HG03565 (cell line): ENCODE measurements around the gene OR10D3.
"Not testable (repeated sequence)": the region's sequence is repeated elsewhere in the genome, so short reads cannot be mapped to it uniquely, and the experiment has no call there.

Experiments used
- ATAC-seq: cut with Tn5 transposase; IDR thresholded peaks from one replicate; pipeline ENCODE4 v1.9.1; 2021; ENCODE audit warnings: mild to moderate bottlenecking, moderate library complexity; ENCODE audit not compliant: unreplicated experiment

OR10D3 gene

DNA sequence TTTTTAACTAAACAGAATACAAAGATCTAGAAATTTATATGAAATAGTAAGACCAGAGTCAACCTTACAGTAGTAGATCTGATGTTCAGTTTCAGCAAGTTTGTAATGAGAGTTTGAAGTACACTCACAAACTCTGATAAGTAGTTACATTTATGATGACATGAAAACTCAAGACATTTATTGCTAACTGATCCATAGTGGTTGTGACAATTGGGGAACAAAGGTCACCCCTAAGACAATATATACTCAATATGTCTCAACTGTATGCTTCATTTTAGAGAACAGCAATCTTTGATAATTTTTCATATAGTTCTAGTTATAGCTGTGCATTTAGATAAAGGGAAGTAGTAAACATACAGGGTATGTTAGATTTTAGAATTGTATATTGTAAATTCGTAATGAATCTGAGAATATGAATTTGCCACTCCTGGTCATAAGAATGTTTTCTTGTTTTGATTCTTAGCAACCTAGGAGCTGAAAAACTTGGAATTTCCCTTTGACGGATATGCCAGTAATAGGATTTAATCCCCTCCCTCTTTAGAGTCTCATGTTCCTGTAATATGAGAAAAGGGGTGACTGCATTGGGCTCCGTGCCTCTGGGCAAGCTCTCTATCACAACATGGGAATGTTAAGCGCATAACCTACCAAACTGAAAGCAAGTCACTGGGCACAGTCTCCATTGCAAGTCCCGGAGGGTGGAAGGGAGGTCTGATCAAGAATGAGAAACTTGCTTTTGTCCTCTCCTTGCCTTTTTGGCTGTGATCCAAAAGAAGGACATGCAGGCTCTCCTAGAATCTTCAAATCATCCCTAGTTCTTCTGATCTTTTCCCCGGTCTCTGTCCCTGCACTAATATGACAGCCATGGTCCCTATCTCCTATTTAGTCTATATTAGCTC, 11.4 kb downstream of the OR10D3 start:
- no peak for ATAC-seq

DNA sequence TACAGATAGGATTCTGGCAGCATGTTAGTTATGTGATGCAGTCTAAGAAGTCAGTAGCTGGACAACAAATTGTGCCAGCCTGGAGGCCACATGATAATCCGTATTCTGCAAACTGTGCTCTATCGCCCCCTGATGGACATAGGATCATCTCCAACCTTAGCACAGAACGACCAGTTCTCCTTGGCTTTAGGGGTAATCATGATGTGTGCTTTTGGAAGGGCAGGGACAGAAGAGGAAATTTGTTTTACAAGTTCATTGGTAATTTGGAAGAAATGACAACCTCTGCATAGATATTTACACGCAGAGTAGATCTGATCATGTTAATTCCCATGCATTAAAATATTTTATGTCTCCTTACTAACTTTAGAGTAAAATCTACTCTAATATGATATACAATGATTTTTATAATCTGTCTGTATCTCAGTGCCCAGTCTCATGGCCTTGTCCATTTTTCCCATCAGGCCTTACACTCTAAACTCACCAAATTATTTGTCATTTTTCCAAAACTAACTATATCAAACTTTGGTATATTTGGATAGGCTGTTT, 12.1 kb downstream of the OR10D3 start:
- peak; percentile 67 for ATAC-seq

DNA sequence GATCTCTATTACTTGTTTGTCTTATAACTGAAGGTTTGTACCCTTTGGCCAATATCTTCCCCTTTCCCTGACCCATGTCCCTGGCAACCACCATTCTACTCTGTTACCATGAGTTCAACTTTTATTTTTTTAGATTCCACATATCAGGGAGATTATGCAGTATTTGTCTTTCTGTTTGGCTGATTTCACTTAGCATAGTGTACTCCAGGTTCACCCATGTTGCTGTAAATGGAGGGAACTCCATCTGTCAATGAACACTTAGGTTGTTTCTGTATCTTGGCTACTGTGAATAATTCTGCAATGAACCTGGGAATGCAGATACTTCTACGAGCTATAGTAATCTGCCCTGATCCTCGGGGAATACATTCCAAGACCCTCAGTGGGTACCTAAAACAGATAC, 14.9 kb downstream of the OR10D3 start:
- no peak for ATAC-seq

DNA sequence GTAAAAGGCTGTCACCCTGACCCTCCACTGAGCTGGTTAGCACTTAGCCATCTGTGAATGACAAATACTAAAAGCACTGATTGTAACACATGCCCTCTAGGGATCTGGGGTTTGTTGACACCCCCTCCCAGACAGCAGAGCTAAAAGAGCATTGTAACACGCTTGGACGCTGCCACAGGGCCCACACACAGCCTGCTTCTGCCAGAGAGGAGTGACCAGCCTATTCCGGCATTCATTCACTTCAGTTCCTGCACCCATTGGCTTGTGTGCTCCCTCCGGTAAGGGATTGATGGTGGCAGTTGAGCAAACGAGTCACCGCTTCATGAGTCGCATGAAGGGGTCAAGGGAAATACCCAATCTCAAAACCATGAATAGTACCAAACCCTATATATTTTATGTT, 15.8 kb downstream of the OR10D3 start:
- no peak for ATAC-seq

DNA sequence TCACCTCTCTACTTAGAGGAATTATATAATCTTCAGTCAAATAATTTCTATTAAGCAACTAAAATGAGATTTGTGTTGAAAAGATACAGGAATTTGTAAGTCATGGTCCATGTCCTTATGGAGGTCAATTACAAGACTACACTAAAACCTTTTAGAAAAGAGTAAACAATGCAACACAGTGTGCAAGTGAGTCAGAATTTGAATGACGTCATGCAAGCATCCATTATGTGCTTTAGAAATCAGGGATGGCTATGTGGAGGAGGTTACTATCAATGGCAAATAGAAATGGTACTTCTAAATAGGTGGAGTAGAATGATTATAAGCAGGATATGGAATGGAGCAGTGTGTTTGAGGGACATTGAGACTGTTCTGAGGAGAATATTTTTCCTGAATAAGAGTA, 16.6 kb downstream of the OR10D3 start:
- ATAC-seq: no peak

DNA sequence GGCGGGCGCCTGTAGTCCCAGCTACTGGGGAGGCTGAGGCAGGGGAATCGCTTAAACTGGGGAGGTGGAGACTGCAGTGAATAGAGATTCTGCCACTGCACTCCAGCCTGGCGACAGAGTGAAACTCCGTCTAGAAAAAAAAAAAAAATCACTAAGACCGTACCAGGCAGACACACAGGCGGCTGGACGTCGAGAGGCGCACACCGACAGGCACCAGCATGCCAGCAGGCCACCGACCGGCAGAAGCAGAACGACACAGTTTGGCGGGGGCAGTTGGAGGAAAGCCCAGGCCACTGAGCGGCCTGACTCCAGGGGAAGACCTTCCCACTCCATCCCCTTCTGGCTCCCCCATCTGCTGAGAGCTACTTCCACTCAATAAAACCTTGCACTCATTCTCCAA, 17.5 kb downstream of the OR10D3 start:
- ATAC-seq: no peak

DNA sequence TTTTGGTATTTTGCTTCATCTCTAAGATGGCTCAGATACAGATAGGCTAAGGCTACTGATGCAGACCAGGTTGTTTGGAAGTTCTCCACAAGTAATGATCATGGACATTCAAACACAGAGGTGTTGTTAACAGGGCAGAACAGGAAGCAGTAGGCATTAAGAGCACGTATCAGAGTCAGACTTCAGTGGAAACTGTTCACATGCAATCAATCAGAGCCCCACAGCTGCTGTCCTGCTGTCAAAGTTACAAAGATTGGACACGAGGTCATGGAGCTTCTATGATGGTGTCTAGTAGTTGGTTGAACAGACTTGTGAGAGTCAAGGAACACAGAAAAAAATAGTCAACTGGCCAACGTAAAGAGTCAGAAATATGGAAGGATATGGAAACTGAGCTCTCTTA, 19.8 kb downstream of the OR10D3 start:
- ATAC-seq: no peak

DNA sequence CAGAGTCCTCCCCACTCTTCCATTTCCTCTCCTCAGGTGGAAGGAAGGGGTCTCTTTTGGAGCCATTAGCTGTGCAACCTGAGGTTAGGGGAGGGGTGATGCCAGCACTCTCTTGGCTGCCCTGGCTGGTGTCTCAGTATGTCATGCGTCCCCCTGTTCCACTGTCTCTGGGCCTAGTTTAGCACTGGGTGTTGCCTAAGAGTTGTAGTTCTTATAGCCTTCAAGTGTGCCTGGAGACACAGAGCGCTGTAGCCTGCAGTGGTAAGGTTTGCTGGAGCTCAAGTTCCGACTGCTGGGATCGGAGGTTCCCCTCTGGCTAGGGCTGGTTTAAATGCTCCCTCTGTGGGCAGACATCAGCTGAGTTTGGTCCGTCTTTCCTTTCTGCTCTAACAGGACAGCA, 20.9 kb downstream of the OR10D3 start:
- ATAC-seq: no peak

DNA sequence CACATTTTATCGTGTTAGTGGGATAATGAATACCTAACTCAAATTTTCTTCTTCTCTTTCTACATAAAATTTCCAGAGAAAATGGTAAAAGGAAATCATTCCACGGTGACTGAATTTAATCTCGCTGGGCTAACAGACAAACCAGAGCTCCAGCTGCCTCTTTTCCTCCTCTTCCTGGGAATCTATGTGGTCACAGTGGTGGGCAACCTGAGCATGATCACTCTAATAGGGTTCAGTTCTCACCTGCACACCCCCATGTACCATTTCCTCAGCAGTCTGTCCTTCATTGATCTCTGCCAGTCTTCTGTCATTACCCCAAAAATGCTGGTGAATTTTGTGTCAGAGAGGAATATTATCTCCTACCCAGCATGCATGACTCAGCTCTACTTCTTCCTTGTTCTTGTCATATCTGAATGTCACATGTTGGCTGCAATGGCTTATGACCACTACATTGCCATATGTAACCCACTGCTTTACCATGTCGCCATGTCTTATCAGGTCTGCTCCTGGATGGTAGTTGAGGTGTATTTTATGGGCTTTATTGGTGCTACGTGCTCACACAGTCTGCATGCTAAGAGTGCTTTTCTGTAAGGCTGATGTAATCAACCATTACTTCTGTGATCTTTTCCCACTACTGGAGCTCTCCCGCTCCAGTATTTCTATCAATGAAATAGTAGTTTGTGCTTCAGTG, 24.1 kb downstream of the OR10D3 start:
- no peak for ATAC-seq

DNA sequence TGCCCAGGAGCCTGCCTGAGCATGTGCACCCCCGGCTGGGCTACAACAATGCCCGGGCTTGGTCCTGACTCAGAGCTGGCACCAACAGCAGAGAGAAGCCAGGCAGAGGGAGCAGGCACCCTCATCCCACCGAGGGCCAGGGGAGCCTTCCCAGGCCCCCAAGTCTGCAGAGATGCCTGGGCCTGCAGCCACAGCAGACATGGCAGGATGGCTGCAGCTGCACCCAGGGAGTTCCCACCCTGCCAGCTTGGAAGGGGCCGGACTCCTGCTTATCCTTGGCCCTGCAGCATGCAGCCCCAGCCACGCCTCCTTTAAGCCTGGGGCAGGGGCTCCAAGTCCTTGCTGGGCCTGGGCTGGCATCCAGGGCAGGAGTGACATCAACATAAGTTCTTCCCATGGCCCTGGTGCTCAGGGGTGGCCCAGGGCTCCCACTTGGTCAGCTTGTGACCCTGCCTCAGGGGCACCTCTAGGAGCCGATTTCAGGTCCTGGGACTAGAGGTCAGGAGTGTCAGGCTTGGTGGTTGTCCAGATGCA, 26.7 kb downstream of the OR10D3 start:
- ATAC-seq: no peak

DNA sequence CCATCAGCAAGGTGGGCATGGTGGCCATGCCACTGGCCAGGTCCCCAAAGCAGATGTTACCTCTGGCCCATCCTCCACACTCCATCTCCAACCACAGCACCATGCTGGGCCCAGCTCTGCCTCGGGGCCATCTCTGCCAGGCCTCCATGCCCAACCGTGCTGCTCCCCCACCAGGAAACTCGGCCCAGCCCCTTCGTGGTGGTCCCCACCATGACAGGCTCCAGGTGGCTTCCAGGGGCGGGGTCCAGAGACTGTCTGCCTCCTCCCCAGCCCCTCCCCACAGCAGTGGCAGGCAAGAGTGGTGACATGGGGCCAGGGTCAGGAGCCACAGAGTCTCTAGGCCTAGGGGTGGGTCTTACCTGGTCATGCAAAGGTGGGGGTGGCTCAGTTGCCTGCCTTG, 27.3 kb downstream of the OR10D3 start:
- no peak for ATAC-seq

DNA sequence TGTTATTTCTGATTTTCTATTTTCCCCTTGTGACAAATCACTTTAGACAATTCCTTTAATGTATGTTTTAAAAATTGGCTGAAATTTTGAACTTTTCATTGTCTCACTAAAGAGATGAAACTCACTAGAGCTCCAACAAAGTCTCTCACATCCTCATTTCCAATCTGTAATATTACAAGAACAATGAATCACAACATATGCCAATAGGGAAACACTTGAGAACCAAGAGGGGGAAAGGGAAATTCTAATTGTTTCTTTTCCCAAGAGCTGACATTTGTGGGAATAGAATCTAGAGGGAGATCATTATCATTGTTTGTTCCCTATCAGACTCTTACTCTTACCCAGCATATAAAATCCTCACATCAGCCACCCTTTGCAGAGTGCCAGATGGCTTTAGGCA, 28.2 kb downstream of the OR10D3 start:
- no peak for ATAC-seq

DNA sequence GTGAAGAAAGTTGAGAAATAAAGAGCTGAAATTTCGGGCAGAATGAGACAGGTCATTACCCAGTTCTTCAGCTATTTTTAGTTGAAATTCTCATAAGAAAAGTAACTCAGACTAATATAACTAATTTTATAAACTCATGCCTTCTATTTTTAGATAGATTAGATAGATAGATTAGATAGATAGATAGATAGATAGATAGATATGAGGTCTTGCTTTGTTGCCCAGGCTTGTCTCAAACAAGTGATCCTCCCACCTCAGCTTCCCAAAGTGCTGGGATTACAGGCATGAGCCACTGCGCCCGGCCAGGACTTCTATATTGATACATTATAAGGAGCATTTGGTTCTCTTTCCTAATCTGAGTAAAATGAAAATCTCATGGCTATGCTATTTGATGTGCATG, 30.9 kb downstream of the OR10D3 start:
- ATAC-seq: no peak

DNA sequence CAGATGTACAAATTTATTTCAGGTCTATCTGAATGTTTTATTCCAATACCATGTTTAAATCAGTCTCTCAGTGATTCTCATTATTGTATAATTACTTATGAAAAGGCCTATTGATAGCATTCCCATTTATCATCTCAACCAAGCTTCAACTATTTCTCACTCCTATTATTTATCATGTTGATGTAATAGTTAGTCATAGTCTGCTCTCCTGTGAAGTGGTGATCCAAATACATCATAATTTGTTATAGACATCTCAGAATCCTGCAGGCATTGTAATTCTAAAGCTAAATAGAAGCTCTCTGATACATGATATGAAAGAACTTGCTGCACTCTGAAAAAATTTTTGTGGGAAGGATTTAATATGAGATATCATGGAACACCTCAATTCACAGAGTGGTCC, 36.0 kb downstream of the OR10D3 start:
- no peak for ATAC-seq

DNA sequence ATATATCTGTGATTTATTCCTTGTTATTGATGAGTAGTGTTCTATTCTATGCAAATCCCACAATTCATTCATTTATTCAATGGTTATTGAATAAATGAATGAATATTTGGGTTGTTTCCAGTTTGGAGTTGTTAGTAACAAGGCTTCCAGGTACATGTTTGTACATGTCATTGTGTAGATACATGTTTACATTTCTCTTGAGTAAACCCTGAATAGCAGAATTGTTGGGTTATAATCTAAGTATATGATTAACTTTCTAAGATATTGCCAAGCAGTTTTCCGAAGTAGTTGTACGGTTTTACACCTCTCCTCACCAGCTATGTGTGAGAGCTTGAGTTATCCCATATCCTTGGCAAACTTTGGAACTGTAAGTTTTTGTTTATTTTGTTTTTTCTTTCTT, 39.3 kb downstream of the OR10D3 start:
- ATAC-seq: no peak

DNA sequence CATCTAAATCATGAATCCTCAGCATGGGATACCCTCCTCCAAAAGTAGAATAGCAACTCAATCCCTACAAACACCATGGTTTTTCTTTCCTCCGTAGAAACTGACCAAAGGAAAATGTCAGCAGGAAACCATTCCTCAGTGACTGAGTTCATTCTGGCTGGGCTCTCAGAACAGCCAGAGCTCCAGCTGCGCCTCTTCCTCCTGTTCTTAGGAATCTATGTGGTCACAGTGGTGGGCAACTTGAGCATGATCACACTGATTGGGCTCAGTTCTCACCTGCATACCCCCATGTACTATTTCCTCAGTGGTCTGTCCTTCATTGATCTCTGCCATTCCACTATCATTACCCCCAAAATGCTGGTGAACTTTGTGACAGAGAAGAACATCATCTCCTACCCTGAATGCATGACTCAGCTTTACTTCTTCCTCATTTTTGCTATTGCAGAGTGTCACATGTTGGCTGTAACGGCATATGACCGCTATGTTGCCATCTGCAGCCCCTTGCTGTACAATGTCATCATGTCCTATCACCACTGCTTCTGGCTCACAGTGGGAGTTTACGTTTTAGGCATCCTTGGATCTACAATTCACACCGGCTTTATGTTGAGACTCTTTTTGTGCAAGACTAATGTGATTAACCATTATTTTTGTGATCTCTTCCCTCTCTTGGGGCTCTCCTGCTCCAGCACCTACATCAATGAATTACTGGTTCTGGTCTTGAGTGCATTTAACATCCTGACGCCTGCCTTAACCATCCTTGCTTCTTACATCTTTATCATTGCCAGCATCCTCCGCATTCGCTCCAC, 41.7 kb downstream of the OR10D3 start:
- ATAC-seq: not testable (repeated sequence)

DNA sequence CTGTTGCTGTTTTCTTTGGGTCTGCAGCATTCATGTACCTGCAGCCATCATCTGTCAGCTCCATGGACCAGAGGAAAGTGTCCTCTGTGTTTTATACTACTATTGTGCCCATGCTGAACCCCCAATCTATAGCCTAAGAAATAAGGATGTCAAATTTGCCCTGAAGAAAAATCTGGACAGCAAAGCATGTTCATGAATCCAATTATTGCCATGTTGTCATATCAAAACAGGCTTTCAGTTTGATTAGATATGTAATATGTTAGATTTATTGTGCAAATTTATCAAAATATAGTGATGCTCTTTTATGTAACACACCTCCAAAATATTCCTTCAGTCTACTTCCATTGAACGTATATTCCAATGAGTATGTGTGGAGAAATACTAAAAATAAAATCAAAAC, 42.3 kb downstream of the OR10D3 start:
- ATAC-seq: no peak

DNA sequence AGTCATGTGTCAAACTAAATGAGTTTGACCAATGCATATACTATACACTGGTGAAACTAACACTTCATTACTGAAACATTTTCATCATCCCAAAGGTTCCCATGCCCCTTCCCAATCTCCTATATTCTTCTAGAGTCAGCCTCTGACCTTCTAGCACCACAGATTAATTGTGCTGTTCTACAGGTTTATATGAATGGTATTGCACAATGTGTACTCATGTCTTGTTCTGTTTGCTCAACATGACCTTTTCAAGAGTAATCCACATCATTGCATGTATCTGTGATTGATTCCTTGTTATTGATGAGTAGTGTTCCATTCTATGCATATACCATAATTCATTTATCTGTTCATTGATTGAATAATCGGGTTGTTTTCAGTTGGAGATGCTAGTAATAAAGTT, 50.2 kb downstream of the OR10D3 start:
- ATAC-seq: no peak
